Panc1 (cell line): ENCODE data around the gene ACSM3. TPM values are rescaled to one million over a fixed set of nuclear protein-coding genes. Genes with fewer than 3 reads are reported as not detected.

ENCODE experiments used
- ATAC-seq: fragments of 200-7000 bp; cut with Tn5 transposase; 2 replicates; pipeline ENCODE4 v1.9.1; 2020; ENCODE audit warnings: mild to moderate bottlenecking, moderate library complexity
- BruUV-seq: library from RNA; stranded (reverse); fragments of 400-500 nt; replicated peaks from 2 replicates; lab custom pipeline; 2021; lab: Mats Ljungman, UMichigan
- CTCF ChIA-PET: fragments of 300-600 bp; sonication (Branson Sonifier 250); formaldehyde crosslinking; loops from one replicate; lab custom pipeline; 2022; ENCODE audit warnings: antibody characterized with exemption; lab: Charles Lee
- POLR2A ChIA-PET: fragments of 300-600 bp; sonication (Branson Sonifier 250); formaldehyde crosslinking; loops from one replicate; lab custom pipeline; 2022; ENCODE audit warnings: antibody characterized with exemption; lab: Charles Lee
- DNase-seq: peaks from one replicate; pipeline ENCODE4 v3.0.0-alpha.2; 2010; ENCODE audit warnings: low read depth, low spot score
- H3K27ac ChIP-seq: 2 replicates; pipeline ENCODE4 v1.5.1; 2011; ENCODE audit warnings: mild to moderate bottlenecking, low read length, inconsistent platforms
- H3K27me3 ChIP-seq: fragments of 200-500 bp; sonication (Bioruptor generic); 2 replicates; pipeline ENCODE4 v1.6.0; 2014; ENCODE audit warnings: low read length, inconsistent platforms; ENCODE audit not compliant: control insufficient read depth, insufficient read depth
- H3K36me3 ChIP-seq: fragments of 200-500 bp; sonication (Bioruptor generic); 2 replicates; pipeline ENCODE4 v1.5.1; 2014; ENCODE audit warnings: inconsistent platforms, mild to moderate bottlenecking, low read length, moderate library complexity; ENCODE audit not compliant: control insufficient read depth, insufficient read depth
- H3K4me1 ChIP-seq: 2 replicates; pipeline ENCODE4 v1.5.1; 2011; ENCODE audit warnings: inconsistent platforms, mild to moderate bottlenecking, low read length, moderate library complexity; ENCODE audit not compliant: control insufficient read depth, insufficient read depth
- H3K4me3 ChIP-seq, 2 experiments: 2 replicates each; pipeline ENCODE4 v1.5.1; 2011 to 2012; ENCODE audit warnings: low read depth in 2 of 2, low read length in 2 of 2, mild to moderate bottlenecking in 2 of 2, inconsistent platforms in 1 of 2, moderate library complexity in 1 of 2
- H3K9me3 ChIP-seq: fragments of 200-500 bp; sonication (Bioruptor generic); 2 replicates; pipeline ENCODE4 v1.5.1; 2014; ENCODE audit warnings: low read depth, mild to moderate bottlenecking, inconsistent platforms, low read length, moderate library complexity; ENCODE audit not compliant: control insufficient read depth, insufficient read depth
- CTCF ChIP-seq: fragments of 450-650 bp; IDR thresholded peaks from 2 replicates; pipeline ENCODE4 v1.5.1; 2017; ENCODE audit warnings: mild to moderate bottlenecking
- POLR2AphosphoS5 ChIP-seq: IDR thresholded peaks from 2 replicates; pipeline ENCODE4 v1.6.1; 2012; ENCODE audit warnings: mild to moderate bottlenecking, low read depth, low read length, moderate library complexity
- SIN3A ChIP-seq: IDR thresholded peaks from 2 replicates; pipeline ENCODE4 v1.6.1; 2012; ENCODE audit warnings: low read depth, mild to moderate bottlenecking, low read length, moderate library complexity, borderline replicate concordance; ENCODE audit not compliant: insufficient read depth
- TCF7L2 ChIP-seq: IDR thresholded peaks from 2 replicates; pipeline ENCODE4 v1.6.1; 2011; ENCODE audit warnings: mild to moderate bottlenecking, low read depth, low read length, inconsistent platforms
- in situ Hi-C: cut with HindIII; loops from 2 replicates; pipeline ENCODE4 v1.10.0; 2016; ENCODE audit warnings: low sequenced_read_pairs, low pct_unique_long_range_greater_than_20kb
- intact Hi-C: fragments of 100-400 bp; cut with micrococcal nuclease; formaldehyde crosslinking; loops from one replicate; pipeline ENCODE4 v1.10.0; 2022; ENCODE audit not compliant: unreplicated experiment
- total RNA-seq: library from RNA; stranded (reverse); gene quantifications from one replicate; pipeline ENCODE4 v1.2.1, GENCODE V29; 2021; ENCODE audit not compliant: unreplicated experiment
- TF ChIP-seq, protein P1 (sequence below), 2 experiments: IDR thresholded peaks; 2 replicates each; pipeline ENCODE4 v1.6.1; 2011 to 2012; ENCODE audit warnings: low read depth in 2 of 2, control low read depth in 1 of 2, low read length in 1 of 2, mild to moderate bottlenecking in 1 of 2, moderate library complexity in 1 of 2; ENCODE audit not compliant: insufficient read depth in 1 of 2

Gene ACSM3
- total RNA-seq, 1 experiment from 2014 or later = 0.44 TPM

GRCh38 chr16:20846551-20846950 lies 82.7 kb downstream of the ACSM3 start:
- BruUV-seq = no TSS peak
- no peak overlapping the region for H3K27ac ChIP-seq
- no peak for TF ChIP-seq SIN3A
- TF ChIP-seq POLR2AphosphoS5 = no peak
- TF ChIP-seq, protein P1, sequence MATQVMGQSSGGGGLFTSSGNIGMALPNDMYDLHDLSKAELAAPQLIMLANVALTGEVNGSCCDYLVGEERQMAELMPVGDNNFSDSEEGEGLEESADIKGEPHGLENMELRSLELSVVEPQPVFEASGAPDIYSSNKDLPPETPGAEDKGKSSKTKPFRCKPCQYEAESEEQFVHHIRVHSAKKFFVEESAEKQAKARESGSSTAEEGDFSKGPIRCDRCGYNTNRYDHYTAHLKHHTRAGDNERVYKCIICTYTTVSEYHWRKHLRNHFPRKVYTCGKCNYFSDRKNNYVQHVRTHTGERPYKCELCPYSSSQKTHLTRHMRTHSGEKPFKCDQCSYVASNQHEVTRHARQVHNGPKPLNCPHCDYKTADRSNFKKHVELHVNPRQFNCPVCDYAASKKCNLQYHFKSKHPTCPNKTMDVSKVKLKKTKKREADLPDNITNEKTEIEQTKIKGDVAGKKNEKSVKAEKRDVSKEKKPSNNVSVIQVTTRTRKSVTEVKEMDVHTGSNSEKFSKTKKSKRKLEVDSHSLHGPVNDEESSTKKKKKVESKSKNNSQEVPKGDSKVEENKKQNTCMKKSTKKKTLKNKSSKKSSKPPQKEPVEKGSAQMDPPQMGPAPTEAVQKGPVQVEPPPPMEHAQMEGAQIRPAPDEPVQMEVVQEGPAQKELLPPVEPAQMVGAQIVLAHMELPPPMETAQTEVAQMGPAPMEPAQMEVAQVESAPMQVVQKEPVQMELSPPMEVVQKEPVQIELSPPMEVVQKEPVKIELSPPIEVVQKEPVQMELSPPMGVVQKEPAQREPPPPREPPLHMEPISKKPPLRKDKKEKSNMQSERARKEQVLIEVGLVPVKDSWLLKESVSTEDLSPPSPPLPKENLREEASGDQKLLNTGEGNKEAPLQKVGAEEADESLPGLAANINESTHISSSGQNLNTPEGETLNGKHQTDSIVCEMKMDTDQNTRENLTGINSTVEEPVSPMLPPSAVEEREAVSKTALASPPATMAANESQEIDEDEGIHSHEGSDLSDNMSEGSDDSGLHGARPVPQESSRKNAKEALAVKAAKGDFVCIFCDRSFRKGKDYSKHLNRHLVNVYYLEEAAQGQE (IDR thresholded peaks at IDR 0.05; ENCODE audit: insufficient read depth in 1 of 2, low read depth in 2 of 2, low read length in 1 of 2) = no peak
- no peak for TF ChIP-seq TCF7L2
- no peak for TF ChIP-seq CTCF
- POLR2A ChIA-PET = no interaction called here
- peaks cover 12% of the 10 kb centered on the region for H3K4me1 ChIP-seq
- no peak for ATAC-seq
- intact Hi-C loops (no loop called here), in situ Hi-C loops (loop anchor here (10.0 kb wide), 1 partner anchor 148 kb away; no protein-coding TSS in a partner anchor)
- no peak overlapping the region for H3K4me3 ChIP-seq
- CTCF ChIA-PET = no interaction called here
- no peaks in the 10 kb centered on the region for H3K9me3 ChIP-seq
- DNase-seq = no peak
- H3K27me3 ChIP-seq = no peaks in the 10 kb centered on the region
- H3K36me3 ChIP-seq = peaks cover 4% of the 10 kb centered on the region; the same call in 1 of the 2 replicates

Other genes with a start within 250 kb of the ACSM3 start
- 0.10 TPM for gene ACSM2B, start 187.6 kb upstream of the ACSM3 start, total RNA-seq
- gene ACSM1, start 66.3 kb upstream of the ACSM3 start, total RNA-seq = not detected
- 36.2 TPM for gene THUMPD1, start 22.2 kb upstream of the ACSM3 start, total RNA-seq
- gene ERI2, start 42.5 kb downstream of the ACSM3 start, total RNA-seq = 20.4 TPM
- 13.6 TPM for gene REXO5, start 42.5 kb downstream of the ACSM3 start, total RNA-seq
- 23.5 TPM for gene DCUN1D3, start 136.3 kb downstream of the ACSM3 start, total RNA-seq
- 30.7 TPM for gene LYRM1, start 136.8 kb downstream of the ACSM3 start, total RNA-seq